Erythroblast (primary cell): Measurements from ENCODE around the gene EYA2.

Experiments
- DNase-seq, 2 experiments: peaks; one replicate each; lab custom pipeline; 2025; lab: John Stamatoyannopoulos, UW
- GATA1 ChIP-seq: IDR thresholded peaks from 2 replicates; pipeline ENCODE4 v1.6.1; 2011; ENCODE audit warnings: low read depth, mild to moderate bottlenecking, control low read depth, low read length, moderate library complexity
- POLR2A ChIP-seq: IDR thresholded peaks from 2 replicates; pipeline ENCODE4 v1.6.1; 2011; ENCODE audit warnings: mild to moderate bottlenecking, low read length

EYA2 gene

GRCh38 chr20:47099825-47100441 lies 205.3 kb downstream of the EYA2 start:
- TF ChIP-seq POLR2A (no peak), GATA1 (no peak)
- DNase-seq, result no peak

- DNase-seq, result no peak
- TF ChIP-seq POLR2A (no peak), GATA1 (no peak)
Measured at GRCh38 chr20:47102629-47103028, 208.0 kb downstream of the EYA2 start.

- TF ChIP-seq POLR2A, result no peak
- TF ChIP-seq GATA1, result no peak
- DNase-seq, result no peak
Measured at GRCh38 chr20:47106786-47107185, 212.1 kb downstream of the EYA2 start.

GRCh38 chr20:47108994-47109393 lies 214.4 kb downstream of the EYA2 start:
- DNase-seq, result no peak
- TF ChIP-seq POLR2A (no peak), GATA1 (no peak)

GRCh38 chr20:47110819-47111218 lies 216.2 kb downstream of the EYA2 start:
- no peak for DNase-seq
- TF ChIP-seq GATA1 (no peak), POLR2A (no peak)

GRCh38 chr20:47111576-47111975 lies 216.9 kb downstream of the EYA2 start:
- DNase-seq, result no peak
- TF ChIP-seq POLR2A, result no peak
- no peak for TF ChIP-seq GATA1

GRCh38 chr20:47113362-47114109 lies 218.9 kb downstream of the EYA2 start:
- DNase-seq, result no peak

GRCh38 chr20:47115694-47116093 lies 221.1 kb downstream of the EYA2 start:
- DNase-seq, result no peak
- no peak for TF ChIP-seq GATA1
- no peak for TF ChIP-seq POLR2A

More at GRCh38 chr20:47113362-47114109, 218.9 kb downstream of the EYA2 start:
- no peak for TF ChIP-seq POLR2A
- no peak for TF ChIP-seq GATA1

GRCh38 chr20:47117371-47117770 lies 222.7 kb downstream of the EYA2 start:
- no peak for DNase-seq
- TF ChIP-seq GATA1, result no peak
- no peak for TF ChIP-seq POLR2A

GRCh38 chr20:47117773-47118172 lies 223.1 kb downstream of the EYA2 start:
- no peak for TF ChIP-seq GATA1
- TF ChIP-seq POLR2A, result no peak
- no peak for DNase-seq

GRCh38 chr20:47118206-47118605 lies 223.6 kb downstream of the EYA2 start:
- no peak for TF ChIP-seq POLR2A
- no peak for TF ChIP-seq GATA1
- DNase-seq, result no peak

GRCh38 chr20:47118641-47119040 lies 224.0 kb downstream of the EYA2 start:
- DNase-seq, result no peak

GRCh38 chr20:47120346-47120936 lies 225.8 kb downstream of the EYA2 start:
- DNase-seq, result no peak
- TF ChIP-seq GATA1 (no peak), POLR2A (no peak)

More at GRCh38 chr20:47118641-47119040, 224.0 kb downstream of the EYA2 start:
- TF ChIP-seq POLR2A (no peak), GATA1 (no peak)

GRCh38 chr20:47122560-47122959 lies 227.9 kb downstream of the EYA2 start:
- TF ChIP-seq GATA1, result no peak
- TF ChIP-seq POLR2A, result no peak
- no peak for DNase-seq
